Astrocyte (in vitro differentiated cells and primary cell): ENCODE data around the gene LHFPL3. TPM values are rescaled to one million over a fixed set of nuclear protein-coding genes. Genes with fewer than 3 reads are reported as not detected.

Source experiments
- DNase-seq: peaks from one replicate; pipeline ENCODE4 v3.0.0-alpha.2; 2010; ENCODE audit warnings: low read depth
- FAIRE-seq: peaks from 2 replicates; lab custom pipeline; 2011; peaks lifted over from hg19 to GRCh38; lab: Jason Lieb, UNC
- H2AFZ ChIP-seq: 2 replicates; pipeline ENCODE4 v1.6.0; 2012; ENCODE audit warnings: low read depth, low read length, inconsistent platforms
- H3K27ac ChIP-seq: 2 replicates; pipeline ENCODE4 v1.5.1; 2011; ENCODE audit warnings: low read depth, low read length, inconsistent platforms
- H3K27me3 ChIP-seq: 2 replicates; pipeline ENCODE4 v1.6.0; 2011; ENCODE audit warnings: low read length, inconsistent platforms; ENCODE audit not compliant: insufficient read depth
- H3K36me3 ChIP-seq: 2 replicates; pipeline ENCODE4 v1.5.1; 2011; ENCODE audit warnings: low read length, inconsistent platforms; ENCODE audit not compliant: insufficient read depth
- H3K4me1 ChIP-seq: 2 replicates; pipeline ENCODE4 v1.5.1; 2011; ENCODE audit warnings: low read length, inconsistent platforms; ENCODE audit not compliant: insufficient read depth
- H3K4me2 ChIP-seq: 2 replicates; pipeline ENCODE4 v1.6.0; 2012; ENCODE audit warnings: low read length, inconsistent platforms
- H3K4me3 ChIP-seq: 2 replicates; pipeline ENCODE4 v1.5.1; 2011; ENCODE audit warnings: low read depth, mild to moderate bottlenecking, low read length, inconsistent platforms; ENCODE audit not compliant: insufficient read depth
- H3K79me2 ChIP-seq: 2 replicates; pipeline ENCODE4 v1.6.0; 2012; ENCODE audit warnings: mild to moderate bottlenecking, low read length, inconsistent platforms; ENCODE audit not compliant: insufficient read depth
- H3K9ac ChIP-seq: 2 replicates; pipeline ENCODE4 v1.6.0; 2012; ENCODE audit warnings: mild to moderate bottlenecking, low read length, inconsistent platforms
- H3K9me3 ChIP-seq: 2 replicates; pipeline ENCODE4 v1.5.1; 2012; ENCODE audit warnings: low read depth, mild to moderate bottlenecking, low read length, inconsistent platforms; ENCODE audit not compliant: insufficient read depth
- H4K20me1 ChIP-seq: 2 replicates; pipeline ENCODE4 v1.6.0; 2012; ENCODE audit warnings: low read length, inconsistent platforms; ENCODE audit not compliant: insufficient read depth
- H3K27ac Mint-ChIP-seq: one replicate; pipeline ENCODE4 v1.8.0; 2021; ENCODE audit warnings: mild to moderate bottlenecking, mixed read lengths; ENCODE audit not compliant: unreplicated experiment
- H3K27me3 Mint-ChIP-seq: one replicate; pipeline ENCODE4 v1.8.0; 2021; ENCODE audit warnings: low read depth, mixed read lengths; ENCODE audit not compliant: unreplicated experiment
- H3K36me3 Mint-ChIP-seq: one replicate; pipeline ENCODE4 v1.8.0; 2021; ENCODE audit warnings: low read depth, mixed read lengths; ENCODE audit not compliant: unreplicated experiment
- H3K4me1 Mint-ChIP-seq: one replicate; pipeline ENCODE4 v1.8.0; 2021; ENCODE audit warnings: low read depth, mixed read lengths; ENCODE audit not compliant: unreplicated experiment
- H3K4me3 Mint-ChIP-seq: one replicate; pipeline ENCODE4 v1.8.0; 2021; ENCODE audit warnings: mild to moderate bottlenecking, moderate library complexity, mixed read lengths; ENCODE audit not compliant: unreplicated experiment
- H3K9me3 Mint-ChIP-seq: one replicate; pipeline ENCODE4 v1.8.0; 2021; ENCODE audit warnings: mild to moderate bottlenecking, mixed read lengths; ENCODE audit not compliant: unreplicated experiment
- EZH2 ChIP-seq: IDR thresholded peaks from 2 replicates; pipeline ENCODE4 v1.6.1; 2012; ENCODE audit warnings: mild to moderate bottlenecking, low read length, inconsistent platforms; ENCODE audit not compliant: insufficient read depth
- total RNA-seq: library from RNA; stranded (reverse); gene quantifications from 2 replicates; pipeline ENCODE4 v1.2.1, GENCODE V29; 2021
- TF ChIP-seq, protein P1 (sequence below): IDR thresholded peaks from 2 replicates; pipeline ENCODE4 v1.5.1; 2011; ENCODE audit warnings: low read depth, mild to moderate bottlenecking, inconsistent platforms, low read length, moderate library complexity; ENCODE audit not compliant: insufficient read depth

The LHFPL3 gene
- total RNA-seq, 1 donor from 2014 or later: not detected

GRCh38 chr7:104629408-104629807 lies 301.0 kb downstream of the LHFPL3 start:
- no peaks in the 10 kb centered on the region for H3K27me3 Mint-ChIP-seq

DNA sequence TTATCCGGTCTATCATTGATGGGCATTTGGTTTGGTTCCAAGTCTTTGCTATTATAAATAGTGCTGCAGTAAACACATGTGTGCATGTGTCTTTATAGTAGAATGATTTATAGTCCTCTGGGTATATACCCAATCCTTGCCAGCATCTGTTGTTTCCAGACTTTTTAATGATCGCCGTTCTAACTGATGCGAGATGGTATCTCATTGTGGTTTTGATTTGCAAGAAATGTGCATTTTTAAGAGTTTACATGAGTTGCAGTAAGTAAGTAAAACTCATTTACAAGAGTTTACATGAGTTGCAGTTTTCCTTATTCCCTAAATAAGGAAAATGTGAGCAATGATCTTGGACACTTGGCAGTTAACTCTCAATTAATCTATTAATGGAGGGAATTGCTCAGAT lies 312.1 kb downstream of the LHFPL3 start:
- no peak overlapping the region for H3K27ac ChIP-seq
- H3K9me3 ChIP-seq: no peaks in the 10 kb centered on the region
- no peaks in the 10 kb centered on the region for H3K27me3 ChIP-seq
- H3K79me2 ChIP-seq: no peaks in the 10 kb centered on the region
- FAIRE-seq: no peak
- no peak for TF ChIP-seq EZH2
- TF ChIP-seq, protein P1, sequence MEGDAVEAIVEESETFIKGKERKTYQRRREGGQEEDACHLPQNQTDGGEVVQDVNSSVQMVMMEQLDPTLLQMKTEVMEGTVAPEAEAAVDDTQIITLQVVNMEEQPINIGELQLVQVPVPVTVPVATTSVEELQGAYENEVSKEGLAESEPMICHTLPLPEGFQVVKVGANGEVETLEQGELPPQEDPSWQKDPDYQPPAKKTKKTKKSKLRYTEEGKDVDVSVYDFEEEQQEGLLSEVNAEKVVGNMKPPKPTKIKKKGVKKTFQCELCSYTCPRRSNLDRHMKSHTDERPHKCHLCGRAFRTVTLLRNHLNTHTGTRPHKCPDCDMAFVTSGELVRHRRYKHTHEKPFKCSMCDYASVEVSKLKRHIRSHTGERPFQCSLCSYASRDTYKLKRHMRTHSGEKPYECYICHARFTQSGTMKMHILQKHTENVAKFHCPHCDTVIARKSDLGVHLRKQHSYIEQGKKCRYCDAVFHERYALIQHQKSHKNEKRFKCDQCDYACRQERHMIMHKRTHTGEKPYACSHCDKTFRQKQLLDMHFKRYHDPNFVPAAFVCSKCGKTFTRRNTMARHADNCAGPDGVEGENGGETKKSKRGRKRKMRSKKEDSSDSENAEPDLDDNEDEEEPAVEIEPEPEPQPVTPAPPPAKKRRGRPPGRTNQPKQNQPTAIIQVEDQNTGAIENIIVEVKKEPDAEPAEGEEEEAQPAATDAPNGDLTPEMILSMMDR: no peak
- peaks cover 2% of the 10 kb centered on the region for H3K4me1 Mint-ChIP-seq
- no peak overlapping the region for H3K9ac ChIP-seq
- no peaks in the 10 kb centered on the region for H3K36me3 Mint-ChIP-seq
- DNase-seq: no peak
- no peaks in the 10 kb centered on the region for H4K20me1 ChIP-seq
- no peaks in the 10 kb centered on the region for H3K36me3 ChIP-seq
- no peaks in the 10 kb centered on the region for H3K9me3 Mint-ChIP-seq
- H3K4me3 ChIP-seq: no peak overlapping the region
- H3K4me1 ChIP-seq: no peaks in the 10 kb centered on the region
- H3K4me3 Mint-ChIP-seq: no peak overlapping the region
- no peaks in the 10 kb centered on the region for H3K27me3 Mint-ChIP-seq
- H3K27ac Mint-ChIP-seq: no peak overlapping the region
- no peak overlapping the region for H2AFZ ChIP-seq
- H3K4me2 ChIP-seq: no peak overlapping the region

More at GRCh38 chr7:104629408-104629807, 301.0 kb downstream of the LHFPL3 start:
- Histone ChIP-seq H4K20me1 (no peaks in the 10 kb centered on the region), H3K79me2 (no peaks in the 10 kb centered on the region), H3K4me3 (no peak overlapping the region), H3K4me2 (no peak overlapping the region), H3K4me1 (no peaks in the 10 kb centered on the region), H2AFZ (no peak overlapping the region), H3K27ac (no peak overlapping the region), H3K9ac (no peak overlapping the region), H3K36me3 (no peaks in the 10 kb centered on the region), H3K27me3 (no peaks in the 10 kb centered on the region), H3K9me3 (no peaks in the 10 kb centered on the region)
- FAIRE-seq (no peak), DNase-seq (no peak)
- Mint-ChIP-seq H3K36me3 (no peaks in the 10 kb centered on the region), H3K4me1 (peaks cover 3% of the 10 kb centered on the region), H3K4me3 (no peak overlapping the region), H3K27ac (no peak overlapping the region), H3K9me3 (no peaks in the 10 kb centered on the region)
- TF ChIP-seq EZH2: no peak
- TF ChIP-seq, protein P1: no peak

GRCh38 chr7:104642560-104642959 lies 314.2 kb downstream of the LHFPL3 start:
- Histone ChIP-seq H3K4me3 (no peak overlapping the region), H3K9me3 (no peaks in the 10 kb centered on the region), H3K9ac (no peak overlapping the region), H3K36me3 (no peaks in the 10 kb centered on the region), H4K20me1 (no peaks in the 10 kb centered on the region), H2AFZ (no peak overlapping the region), H3K27me3 (no peaks in the 10 kb centered on the region), H3K27ac (no peak overlapping the region), H3K4me2 (no peak overlapping the region), H3K4me1 (no peaks in the 10 kb centered on the region), H3K79me2 (no peaks in the 10 kb centered on the region)
- Mint-ChIP-seq H3K36me3 (no peaks in the 10 kb centered on the region), H3K27ac (no peak overlapping the region), H3K4me3 (no peak overlapping the region), H3K27me3 (no peaks in the 10 kb centered on the region), H3K9me3 (no peaks in the 10 kb centered on the region), H3K4me1 (peaks cover 2% of the 10 kb centered on the region)
- no peak for FAIRE-seq
- DNase-seq: no peak
- TF ChIP-seq, protein P1: no peak
- TF ChIP-seq EZH2: no peak
